Measurements from ENCODE around the gene S100B. TPM values are rescaled to one million over a fixed set of nuclear protein-coding genes. Genes with fewer than 3 reads are reported as not detected.

The S100B gene
- total RNA-seq, 4 donors from 2014 or later: 143 to 298 (median 168) TPM

GRCh38 chr21:46598581-46599572 lies 6.0 kb downstream of the S100B start:
- TF ChIP-seq, protein P1, sequence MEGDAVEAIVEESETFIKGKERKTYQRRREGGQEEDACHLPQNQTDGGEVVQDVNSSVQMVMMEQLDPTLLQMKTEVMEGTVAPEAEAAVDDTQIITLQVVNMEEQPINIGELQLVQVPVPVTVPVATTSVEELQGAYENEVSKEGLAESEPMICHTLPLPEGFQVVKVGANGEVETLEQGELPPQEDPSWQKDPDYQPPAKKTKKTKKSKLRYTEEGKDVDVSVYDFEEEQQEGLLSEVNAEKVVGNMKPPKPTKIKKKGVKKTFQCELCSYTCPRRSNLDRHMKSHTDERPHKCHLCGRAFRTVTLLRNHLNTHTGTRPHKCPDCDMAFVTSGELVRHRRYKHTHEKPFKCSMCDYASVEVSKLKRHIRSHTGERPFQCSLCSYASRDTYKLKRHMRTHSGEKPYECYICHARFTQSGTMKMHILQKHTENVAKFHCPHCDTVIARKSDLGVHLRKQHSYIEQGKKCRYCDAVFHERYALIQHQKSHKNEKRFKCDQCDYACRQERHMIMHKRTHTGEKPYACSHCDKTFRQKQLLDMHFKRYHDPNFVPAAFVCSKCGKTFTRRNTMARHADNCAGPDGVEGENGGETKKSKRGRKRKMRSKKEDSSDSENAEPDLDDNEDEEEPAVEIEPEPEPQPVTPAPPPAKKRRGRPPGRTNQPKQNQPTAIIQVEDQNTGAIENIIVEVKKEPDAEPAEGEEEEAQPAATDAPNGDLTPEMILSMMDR (IDR thresholded peaks at IDR 0.05; ENCODE audit: low read depth): no peak

- TF ChIP-seq, protein P1 (IDR thresholded peaks at IDR 0.05; ENCODE audit: low read depth): no peak
Measured at GRCh38 chr21:46597896-46598343, 7.0 kb downstream of the S100B start.

GRCh38 chr21:46597031-46597430 lies 7.9 kb downstream of the S100B start:
- TF ChIP-seq, protein P1 (IDR thresholded peaks at IDR 0.05; ENCODE audit: low read depth): no peak

- TF ChIP-seq, protein P1 (IDR thresholded peaks at IDR 0.05; ENCODE audit: low read depth): no peak
Measured at GRCh38 chr21:46596201-46596600, 8.7 kb downstream of the S100B start.

DNA sequence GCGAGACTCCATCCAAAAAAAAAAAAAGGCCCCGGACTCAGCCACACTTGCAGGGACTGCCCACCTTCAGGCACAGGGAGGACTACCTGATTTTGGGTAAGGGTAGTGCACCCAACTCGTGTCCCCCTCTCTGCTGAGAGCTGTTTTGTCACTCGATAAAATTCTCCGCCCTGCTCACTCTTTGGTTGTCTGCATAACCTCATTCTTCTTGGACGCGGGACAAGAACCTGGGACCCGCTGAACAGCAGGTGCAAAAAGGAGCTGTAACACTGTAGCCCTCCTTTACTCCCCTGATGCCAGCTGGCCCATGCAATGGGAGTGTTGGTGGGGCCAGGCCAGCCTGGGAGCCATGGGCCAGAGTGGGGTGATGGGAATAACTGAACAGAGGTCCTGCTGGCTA lies 10.6 kb downstream of the S100B start:
- TF ChIP-seq, protein P1 (IDR thresholded peaks at IDR 0.05; ENCODE audit: low read depth): no peak

DNA sequence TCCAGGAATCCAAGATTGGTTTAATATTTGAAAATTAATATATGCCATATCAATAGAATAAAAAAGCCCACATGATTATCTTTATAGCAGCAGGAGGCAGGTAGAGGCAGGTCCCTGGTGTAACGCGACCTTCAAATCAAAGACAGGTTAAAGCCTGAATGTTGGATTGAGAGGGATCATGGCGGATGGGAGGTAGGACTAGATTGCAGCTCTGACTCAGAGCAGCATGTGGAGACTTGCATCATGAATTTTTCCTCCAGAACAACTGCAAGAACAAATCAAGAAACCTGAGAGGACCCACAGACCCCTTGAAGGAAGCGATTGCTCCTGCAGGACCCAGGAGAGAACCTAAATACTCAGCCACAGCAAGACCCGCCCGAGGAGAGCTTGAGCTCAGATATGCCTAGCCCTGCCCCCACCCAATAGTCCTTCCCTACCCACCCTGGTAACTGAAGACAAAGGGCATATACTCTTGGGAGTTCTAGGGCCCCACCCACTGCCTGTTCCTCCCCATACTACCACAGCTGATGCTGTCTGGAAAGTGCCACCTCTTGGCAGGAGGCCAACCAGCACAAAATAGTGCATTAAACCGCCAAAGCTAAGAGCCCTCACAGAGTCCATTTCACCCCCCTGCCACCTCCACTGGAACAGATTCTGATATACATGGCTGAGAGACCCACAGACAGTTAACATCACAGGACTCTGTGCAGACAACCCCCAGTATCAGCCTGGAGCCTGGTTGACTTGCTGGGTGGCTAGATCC lies 19.5 kb downstream of the S100B start:
- TF ChIP-seq, protein P1 (IDR thresholded peaks at IDR 0.05; ENCODE audit: low read depth): no peak

All from subcutaneous adipose tissue (tissue), 4 donors.